ENCODE data around the gene EPHX1. TPM values are rescaled to one million over a fixed set of nuclear protein-coding genes. Genes with fewer than 3 reads are reported as not detected.

EPHX1 gene
- total RNA-seq, 1 experiment from 2014 or later: 35.8 TPM

DNA sequence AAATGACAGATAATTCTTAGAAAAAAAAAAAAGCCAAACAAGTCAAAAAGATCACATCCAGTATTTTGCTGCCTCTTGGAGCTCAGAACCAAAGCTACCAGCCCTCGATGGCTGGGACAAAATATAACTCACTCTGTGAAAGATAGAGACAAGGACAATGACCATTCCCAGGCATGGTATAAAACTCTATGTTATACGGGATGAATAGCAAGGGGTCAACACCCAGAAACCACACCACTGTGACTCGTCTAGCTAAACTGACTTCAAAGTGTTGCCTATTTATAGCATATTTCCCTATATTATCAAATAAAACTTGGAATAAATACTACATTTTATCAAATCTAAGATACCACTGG lies 62.1 kb downstream of the EPHX1 start:
- DNase-seq (ENCODE audit: unreplicated experiment): no peak
- no peaks in the 10 kb centered on the region for H3K27me3 Mint-ChIP-seq (ENCODE audit: insufficient read depth, unreplicated experiment)
- POLR2A ChIA-PET: interaction anchor here (0.6 to 2.3 kb wide), 3 partner anchors 10 to 559 kb away, joined by 3 to 14 read pairs (median 7); partner anchors contain the start of genes PYCR2 and TMEM63A
- no peak overlapping the region for H3K4me3 Mint-ChIP-seq (ENCODE audit: unreplicated experiment)
- no TSS peak for BruUV-seq (replicated peaks)
- CTCF ChIA-PET: interaction anchor here (0.6 to 3.0 kb wide), 10 partner anchors 8 to 428 kb away, joined by 3 to 15 read pairs (median 4); partner anchors contain the start of gene TMEM63A
- TF ChIP-seq, protein P1, sequence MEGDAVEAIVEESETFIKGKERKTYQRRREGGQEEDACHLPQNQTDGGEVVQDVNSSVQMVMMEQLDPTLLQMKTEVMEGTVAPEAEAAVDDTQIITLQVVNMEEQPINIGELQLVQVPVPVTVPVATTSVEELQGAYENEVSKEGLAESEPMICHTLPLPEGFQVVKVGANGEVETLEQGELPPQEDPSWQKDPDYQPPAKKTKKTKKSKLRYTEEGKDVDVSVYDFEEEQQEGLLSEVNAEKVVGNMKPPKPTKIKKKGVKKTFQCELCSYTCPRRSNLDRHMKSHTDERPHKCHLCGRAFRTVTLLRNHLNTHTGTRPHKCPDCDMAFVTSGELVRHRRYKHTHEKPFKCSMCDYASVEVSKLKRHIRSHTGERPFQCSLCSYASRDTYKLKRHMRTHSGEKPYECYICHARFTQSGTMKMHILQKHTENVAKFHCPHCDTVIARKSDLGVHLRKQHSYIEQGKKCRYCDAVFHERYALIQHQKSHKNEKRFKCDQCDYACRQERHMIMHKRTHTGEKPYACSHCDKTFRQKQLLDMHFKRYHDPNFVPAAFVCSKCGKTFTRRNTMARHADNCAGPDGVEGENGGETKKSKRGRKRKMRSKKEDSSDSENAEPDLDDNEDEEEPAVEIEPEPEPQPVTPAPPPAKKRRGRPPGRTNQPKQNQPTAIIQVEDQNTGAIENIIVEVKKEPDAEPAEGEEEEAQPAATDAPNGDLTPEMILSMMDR (IDR thresholded peaks at IDR 0.05; ENCODE audit: unreplicated experiment): no peak
- H3K36me3 Mint-ChIP-seq (ENCODE audit: insufficient read depth, unreplicated experiment): peaks cover 66% of the 10 kb centered on the region
- no peaks in the 10 kb centered on the region for H3K9me3 Mint-ChIP-seq (ENCODE audit: unreplicated experiment)
- H3K27ac Mint-ChIP-seq (ENCODE audit: low read depth, unreplicated experiment): no peak overlapping the region
- H3K4me1 Mint-ChIP-seq (ENCODE audit: insufficient read depth, unreplicated experiment): peaks cover 13% of the 10 kb centered on the region
- intact Hi-C loops (cut with micrococcal nuclease): no loop called here

DNA sequence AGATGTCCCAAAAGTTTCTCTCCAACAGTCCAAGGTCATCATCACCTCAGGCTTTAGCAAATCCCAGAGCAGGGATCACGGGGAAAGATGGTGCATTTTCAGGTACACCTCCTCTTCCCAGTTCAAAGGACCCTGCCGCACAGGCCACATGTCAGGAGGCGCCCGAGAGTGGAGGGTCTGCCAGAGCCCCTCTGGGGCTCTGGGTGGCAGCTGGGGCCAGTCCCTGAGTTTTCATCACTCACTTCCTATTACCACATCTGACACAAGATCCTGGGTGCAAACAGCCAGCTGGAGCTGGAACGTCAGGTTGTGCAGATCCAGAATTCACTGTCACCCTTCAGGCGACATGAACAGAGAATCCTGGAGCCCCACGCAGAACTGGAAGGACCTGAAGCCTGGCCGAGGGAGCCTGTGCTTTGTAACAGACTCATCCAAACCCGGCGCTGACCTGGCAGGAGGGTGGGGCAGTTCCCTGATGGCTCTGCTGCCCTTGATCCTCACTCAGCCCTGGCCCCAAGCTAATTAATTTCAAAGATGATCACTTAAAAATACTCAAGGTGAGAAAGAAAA lies 63.4 kb downstream of the EPHX1 start:
- no peaks in the 10 kb centered on the region for H3K9me3 Mint-ChIP-seq (ENCODE audit: unreplicated experiment)
- no peak for DNase-seq (ENCODE audit: unreplicated experiment)
- H3K4me3 Mint-ChIP-seq (ENCODE audit: unreplicated experiment): no peak overlapping the region
- ChIA-PET CTCF (interaction anchor here (0.6 to 1.6 kb wide), 5 partner anchors 25 to 399 kb away, joined by 3 to 5 read pairs (median 4); no protein-coding TSS in a partner anchor), POLR2A (interaction anchor here (0.7 to 2.1 kb wide), 4 partner anchors 14 to 119 kb away, joined by 3 to 7 read pairs (median 4); partner anchors contain the start of gene PYCR2)
- no peak overlapping the region for H3K27ac Mint-ChIP-seq (ENCODE audit: low read depth, unreplicated experiment)
- TF ChIP-seq, protein P1 (IDR thresholded peaks at IDR 0.05; ENCODE audit: unreplicated experiment): no peak
- no peaks in the 10 kb centered on the region for H3K27me3 Mint-ChIP-seq (ENCODE audit: insufficient read depth, unreplicated experiment)
- H3K36me3 Mint-ChIP-seq (ENCODE audit: insufficient read depth, unreplicated experiment): peaks cover 67% of the 10 kb centered on the region
- peaks cover 21% of the 10 kb centered on the region for H3K4me1 Mint-ChIP-seq (ENCODE audit: insufficient read depth, unreplicated experiment)
- no TSS peak for BruUV-seq (replicated peaks)
- intact Hi-C loops (cut with micrococcal nuclease): no loop called here

DNA sequence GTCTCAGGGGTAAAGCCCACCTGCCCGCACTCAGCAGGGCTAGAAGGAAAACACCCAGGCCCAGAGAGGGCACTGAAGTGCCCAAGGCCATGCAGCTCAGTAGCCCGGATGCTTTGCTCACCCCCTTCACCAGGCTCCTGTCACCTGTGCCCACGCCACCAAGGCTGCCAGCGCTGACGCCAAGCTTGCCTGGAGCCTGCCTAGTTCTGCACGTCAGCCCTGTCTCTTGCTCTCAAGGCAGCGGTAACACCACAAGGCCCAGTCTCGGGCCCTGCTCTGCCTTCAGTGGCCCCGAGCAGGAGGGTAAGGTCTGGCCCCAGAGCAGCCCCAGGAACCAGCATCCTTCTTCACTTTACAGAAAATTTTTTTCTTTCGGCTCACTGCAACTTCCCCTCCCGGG lies 64.5 kb downstream of the EPHX1 start:
- intact Hi-C loops (cut with micrococcal nuclease): no loop called here
- H3K27ac Mint-ChIP-seq (ENCODE audit: low read depth, unreplicated experiment): no peak overlapping the region
- H3K27me3 Mint-ChIP-seq (ENCODE audit: insufficient read depth, unreplicated experiment): no peaks in the 10 kb centered on the region
- no peak for DNase-seq (ENCODE audit: unreplicated experiment)
- peaks cover 32% of the 10 kb centered on the region for H3K4me1 Mint-ChIP-seq (ENCODE audit: insufficient read depth, unreplicated experiment)
- TF ChIP-seq, protein P1 (IDR thresholded peaks at IDR 0.05; ENCODE audit: unreplicated experiment): no peak
- ChIA-PET CTCF (interaction anchor here (0.5 to 1.6 kb wide), 5 partner anchors 14 to 400 kb away, joined by 3 to 4 read pairs (median 3); no protein-coding TSS in a partner anchor), POLR2A (interaction anchor here (0.7 to 1.7 kb wide), 4 partner anchors 10 to 136 kb away, joined by 3 to 11 read pairs (median 4); partner anchors contain the start of gene EPHX1)
- H3K4me3 Mint-ChIP-seq (ENCODE audit: unreplicated experiment): no peak overlapping the region
- H3K36me3 Mint-ChIP-seq (ENCODE audit: insufficient read depth, unreplicated experiment): peaks cover 57% of the 10 kb centered on the region
- BruUV-seq (replicated peaks): no TSS peak
- no peaks in the 10 kb centered on the region for H3K9me3 Mint-ChIP-seq (ENCODE audit: unreplicated experiment)

DNA sequence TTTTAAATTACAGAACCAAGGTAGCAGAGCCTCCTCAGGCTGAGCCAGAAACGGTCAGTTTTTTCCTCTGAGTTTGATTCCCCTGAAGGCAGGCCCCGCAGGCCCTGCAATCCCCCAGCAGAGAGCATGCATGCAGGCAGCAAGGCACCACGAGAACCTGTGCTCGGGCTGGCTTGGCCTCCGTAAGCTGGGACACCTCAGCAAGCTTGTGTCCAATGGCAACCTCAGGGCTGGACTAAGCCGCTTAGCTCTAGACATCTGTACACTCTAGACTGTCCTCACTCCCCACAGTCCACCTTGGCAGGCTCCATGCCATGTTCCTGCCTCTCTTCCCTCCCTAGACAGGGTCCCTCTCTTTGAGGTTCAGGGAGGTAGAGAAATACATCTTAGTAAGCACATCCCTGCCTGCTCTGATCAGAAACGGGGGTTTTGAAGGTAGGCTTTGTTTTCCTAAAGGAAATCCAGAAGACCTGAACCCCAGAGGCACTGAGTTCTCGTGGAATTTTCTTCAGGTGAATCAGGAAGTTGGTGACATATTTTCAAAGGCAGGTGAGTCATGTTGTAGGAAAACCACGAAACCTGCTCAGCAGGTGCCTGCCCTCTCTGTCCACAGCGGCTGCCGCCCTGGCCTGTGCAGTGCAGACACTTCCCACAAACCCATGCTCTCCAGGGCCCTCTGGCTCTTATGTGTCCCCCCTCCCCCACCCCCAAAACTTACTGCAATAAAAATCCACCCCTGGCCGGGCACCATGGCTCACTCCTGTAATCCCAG lies 65.3 kb downstream of the EPHX1 start:
- TF ChIP-seq, protein P1 (IDR thresholded peaks at IDR 0.05; ENCODE audit: unreplicated experiment): no peak
- H3K9me3 Mint-ChIP-seq (ENCODE audit: unreplicated experiment): no peaks in the 10 kb centered on the region
- H3K27ac Mint-ChIP-seq (ENCODE audit: low read depth, unreplicated experiment): peak overlapping the region; percentile 62
- intact Hi-C loops (cut with micrococcal nuclease): no loop called here
- no peaks in the 10 kb centered on the region for H3K27me3 Mint-ChIP-seq (ENCODE audit: insufficient read depth, unreplicated experiment)
- BruUV-seq (replicated peaks): no TSS peak
- peaks cover 38% of the 10 kb centered on the region for H3K4me1 Mint-ChIP-seq (ENCODE audit: insufficient read depth, unreplicated experiment)
- peak; percentile 75 for DNase-seq (ENCODE audit: unreplicated experiment)
- H3K36me3 Mint-ChIP-seq (ENCODE audit: insufficient read depth, unreplicated experiment): peaks cover 49% of the 10 kb centered on the region
- CTCF ChIA-PET: interaction anchor here (0.5 to 3.7 kb wide), 10 partner anchors 15 to 401 kb away, joined by 3 to 18 read pairs (median 3); no protein-coding TSS in a partner anchor
- H3K4me3 Mint-ChIP-seq (ENCODE audit: unreplicated experiment): no peak overlapping the region
- POLR2A ChIA-PET: interaction anchor here (0.5 to 1.7 kb wide), 6 partner anchors 9 to 137 kb away, joined by 3 to 11 read pairs (median 4); partner anchors contain the start of gene EPHX1

All from MCF 10A (cell line).